Stimulated activated CD8-positive, alpha-beta memory T cell treated with anti-CD3 and anti-CD28 coated beads, Interleukin-4, amount 100 ng/mL, for 24 hours (primary cell): Measurements from ENCODE around the gene RUNX1.
"Not testable (repeated sequence)": the region's sequence is repeated elsewhere in the genome, so short reads cannot be mapped to it uniquely, and the experiment has no call there.

Experiments used
- DNase-seq: peaks from one replicate; pipeline ENCODE4 v3.0.0-alpha.2; 2020; ENCODE audit warnings: low read depth

The RUNX1 gene

DNA sequence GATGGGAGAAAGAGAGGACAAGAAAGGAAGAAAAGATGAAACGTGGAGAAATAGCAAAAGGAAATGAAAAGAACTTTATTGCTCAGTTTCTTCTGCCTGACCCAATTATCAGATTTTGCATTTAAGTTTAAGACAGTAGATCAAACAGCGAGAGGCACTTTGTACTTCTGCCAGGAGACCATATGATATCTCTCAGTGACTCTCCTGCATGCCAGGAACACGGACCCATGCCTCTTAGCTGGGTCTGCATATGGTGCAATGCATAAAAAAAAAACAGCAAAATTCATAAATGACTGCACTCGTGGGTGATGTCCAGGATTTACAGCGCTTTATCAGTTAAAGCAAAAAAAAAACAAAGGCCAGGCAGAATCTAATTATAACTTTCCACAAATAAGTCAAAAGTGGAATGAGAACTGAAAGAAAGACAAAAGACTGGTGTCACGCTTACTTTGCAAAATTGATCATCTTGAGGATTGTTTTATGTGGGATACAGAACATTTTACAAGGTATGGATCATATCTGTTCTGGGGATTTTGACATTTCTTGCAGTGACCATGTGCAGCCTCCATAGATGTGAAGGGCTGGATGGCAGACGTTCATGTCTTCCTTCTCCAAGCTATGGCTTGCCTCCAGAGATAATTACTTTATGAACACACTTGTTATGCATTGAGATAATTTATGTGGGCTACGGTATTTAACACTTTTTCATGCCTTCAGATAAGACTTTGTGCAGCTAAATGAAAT lies 79.5 kb downstream of the RUNX1 start:
- no peak for DNase-seq

- DNase-seq: no peak
Measured at GRCh38 chr21:34968414-34969333, 80.4 kb downstream of the RUNX1 start.

DNA sequence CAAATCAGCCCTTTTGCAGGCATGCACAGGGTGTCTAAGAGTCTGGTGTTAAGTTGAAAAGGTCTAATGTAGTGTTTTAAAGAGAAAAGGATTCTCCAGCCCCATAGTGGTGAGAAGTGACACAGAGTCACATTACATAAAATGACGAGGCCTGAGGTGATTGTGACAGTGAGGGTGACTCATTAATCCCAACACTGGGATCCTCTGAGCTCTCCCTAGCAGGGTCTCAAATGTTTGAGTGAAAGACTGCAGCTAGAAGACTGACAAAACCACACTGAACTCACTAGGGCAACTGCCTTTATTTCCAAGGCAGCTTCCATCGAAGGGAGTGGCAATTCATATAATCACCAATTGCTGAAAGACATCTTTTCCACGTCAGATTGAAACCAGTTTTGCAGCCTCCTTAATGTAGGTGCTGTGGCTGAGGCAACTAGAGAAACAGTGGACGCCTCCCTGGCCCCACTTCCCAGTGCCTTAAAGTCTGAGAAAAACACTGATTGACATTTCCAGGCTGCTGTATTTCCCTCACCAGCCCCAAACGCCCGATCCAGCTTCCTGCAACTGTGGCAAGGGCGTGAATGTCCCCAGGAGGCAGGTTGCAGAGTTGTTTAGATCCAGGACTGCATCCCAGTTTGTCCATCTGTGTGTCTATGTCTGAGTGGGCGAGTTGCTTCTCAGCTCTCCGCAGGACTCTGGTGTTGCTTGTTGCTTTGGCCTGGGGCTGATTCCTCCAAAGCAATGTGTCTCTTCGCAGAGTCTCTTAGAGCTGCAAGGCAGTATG lies 81.4 kb downstream of the RUNX1 start:
- DNase-seq: no peak

- DNase-seq: not testable (repeated sequence)
Measured at GRCh38 chr21:34966881-34967280, 82.2 kb downstream of the RUNX1 start.

- no peak for DNase-seq
Measured at GRCh38 chr21:34965200-34966174, 83.6 kb downstream of the RUNX1 start.

DNA sequence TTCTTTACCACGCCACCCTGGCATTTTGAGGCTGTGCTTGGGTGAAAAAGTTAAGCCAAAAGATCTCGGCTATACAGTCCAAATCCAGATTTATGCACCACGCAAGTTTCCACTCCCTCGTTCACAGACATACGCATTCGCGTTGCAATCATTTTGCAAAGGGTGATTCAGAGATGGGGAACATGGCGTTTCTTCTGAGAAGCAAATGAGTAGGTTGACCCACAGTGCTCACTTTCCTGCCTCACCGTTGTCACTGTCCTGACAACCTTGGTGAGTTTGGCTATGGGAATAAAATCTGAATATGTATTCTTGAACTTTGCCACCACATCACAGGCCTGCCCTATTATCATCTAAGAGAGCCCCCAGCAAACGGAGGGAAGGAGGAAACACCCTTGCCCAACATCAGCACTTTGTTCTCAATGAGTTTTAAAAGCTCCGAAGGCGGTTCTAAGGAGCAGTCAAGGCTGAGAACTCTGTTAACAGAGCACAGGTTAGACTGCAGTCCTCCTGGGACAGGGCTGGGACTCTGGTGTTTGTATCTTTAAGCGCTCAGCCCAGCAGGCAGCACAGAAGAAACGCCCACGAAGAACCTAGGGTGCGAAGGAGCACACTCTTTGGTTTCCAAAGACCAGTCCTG lies 86.4 kb downstream of the RUNX1 start:
- no peak for DNase-seq

DNA sequence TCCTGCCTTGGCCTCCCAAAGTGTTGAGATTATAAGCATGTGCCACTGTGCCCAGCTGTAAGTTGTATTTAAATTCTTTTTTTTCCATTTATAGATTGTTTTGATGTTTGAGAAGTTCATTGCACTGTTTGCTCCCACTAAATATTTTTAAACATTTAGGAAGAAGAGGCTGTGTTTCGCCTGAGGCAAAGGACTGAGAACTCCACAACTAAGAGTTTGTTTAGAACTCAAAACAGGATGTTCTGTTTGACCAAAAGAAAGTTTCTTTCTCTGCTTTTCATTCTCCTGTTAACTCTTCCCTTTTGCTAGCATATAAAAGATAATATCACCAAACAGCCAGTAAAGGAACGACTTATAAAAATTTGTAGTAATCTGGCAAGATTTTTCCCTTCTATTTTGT lies 87.0 kb downstream of the RUNX1 start:
- DNase-seq: no peak

DNA sequence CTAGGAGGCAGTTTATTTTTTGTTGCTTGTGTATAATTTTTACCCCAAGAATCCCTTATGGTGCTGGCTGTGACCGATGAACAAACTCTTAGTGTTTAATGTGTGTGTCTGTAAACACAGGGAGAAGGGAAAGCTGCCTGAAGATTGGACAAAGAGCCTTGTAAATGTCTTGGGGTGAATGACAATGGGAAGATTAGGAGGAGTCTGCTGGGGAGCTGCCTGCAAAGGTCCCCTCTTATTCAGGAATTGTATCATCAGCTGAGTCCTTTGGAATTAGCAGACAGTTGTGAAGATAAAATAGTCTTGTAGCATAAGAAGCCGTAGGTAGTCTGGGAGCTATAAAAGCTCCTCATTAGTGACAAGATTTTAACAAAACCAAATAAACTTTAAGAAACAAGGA lies 88.4 kb downstream of the RUNX1 start:
- no peak for DNase-seq

DNA sequence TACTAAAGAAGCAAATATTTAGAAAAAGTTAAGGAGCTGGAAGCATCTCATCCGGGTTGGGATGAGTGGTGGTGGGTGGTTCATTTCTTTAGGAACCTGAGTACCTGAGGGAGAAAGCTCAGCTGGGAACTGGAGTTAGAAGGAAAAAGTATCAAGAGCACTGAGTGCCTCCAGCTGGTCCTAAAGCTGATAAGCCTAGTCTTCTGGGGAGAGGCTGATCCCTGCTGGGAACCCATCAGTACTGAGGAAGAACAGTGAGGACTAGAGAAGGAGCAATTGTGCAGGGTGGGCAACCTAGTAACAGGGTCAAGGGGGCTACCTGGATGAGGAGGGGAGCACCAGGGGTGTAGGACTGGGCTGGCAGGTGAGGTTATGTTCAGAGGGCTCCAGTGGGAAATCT lies 89.5 kb downstream of the RUNX1 start:
- DNase-seq: no peak

GRCh38 chr21:34958040-34958439 lies 91.1 kb downstream of the RUNX1 start:
- DNase-seq: no peak

GRCh38 chr21:34956416-34957316 lies 92.4 kb downstream of the RUNX1 start:
- DNase-seq: no peak

DNA sequence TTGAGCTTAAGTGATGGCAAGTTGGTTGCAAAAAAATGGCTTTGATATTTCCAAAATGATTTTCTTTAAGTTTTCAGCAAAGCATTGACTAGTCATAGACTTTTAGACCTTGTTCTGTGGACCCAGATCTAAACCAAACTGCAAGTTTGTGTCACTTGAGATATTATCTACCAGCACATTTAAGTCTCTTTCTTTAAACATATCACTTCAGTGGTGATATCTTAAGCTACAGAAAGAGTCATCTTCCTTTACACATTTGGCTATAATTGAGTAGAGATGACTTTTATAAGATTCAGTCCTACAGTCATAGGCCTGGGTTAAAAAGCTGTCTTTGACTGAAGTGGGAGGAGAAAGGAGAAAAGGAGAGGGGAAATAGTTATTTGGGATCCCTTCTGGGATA lies 95.2 kb downstream of the RUNX1 start:
- DNase-seq: no peak

- no peak for DNase-seq
Measured at GRCh38 chr21:34952701-34953100, 96.4 kb downstream of the RUNX1 start.

GRCh38 chr21:34951868-34952267 lies 97.2 kb downstream of the RUNX1 start:
- not testable (repeated sequence) for DNase-seq

DNA sequence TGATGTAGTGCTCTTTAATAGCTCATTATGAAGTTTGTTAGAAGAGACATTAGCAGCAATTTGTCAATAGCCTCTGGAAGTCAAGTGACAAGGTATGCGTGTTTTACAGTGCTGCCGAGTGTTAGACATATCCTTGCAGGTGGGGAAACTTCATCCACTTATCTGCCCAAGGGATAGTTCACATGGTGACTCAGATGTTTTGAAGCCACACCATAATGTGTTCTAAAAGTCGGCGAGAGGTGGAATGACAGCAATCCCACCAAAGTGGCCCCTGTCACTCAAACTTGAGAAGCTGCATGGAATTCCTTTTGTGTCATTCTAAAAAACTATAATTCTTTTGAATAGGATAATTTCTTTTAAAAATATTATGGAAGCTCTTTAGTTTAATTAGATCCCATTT lies 98.1 kb downstream of the RUNX1 start:
- DNase-seq: no peak

GRCh38 chr21:34949499-34949898 lies 99.6 kb downstream of the RUNX1 start:
- DNase-seq: no peak

- DNase-seq: no peak
Measured at GRCh38 chr21:34949030-34949429, 100.1 kb downstream of the RUNX1 start.

GRCh38 chr21:34948157-34948556 lies 100.9 kb downstream of the RUNX1 start:
- DNase-seq: no peak

- no peak for DNase-seq
Measured at GRCh38 chr21:34946916-34947534, 102.1 kb downstream of the RUNX1 start.
